Measurements from ENCODE around the gene CAP2. TPM values are rescaled to one million over a fixed set of nuclear protein-coding genes. Genes with fewer than 3 reads are reported as not detected.

Gene CAP2
- total and polyA plus RNA-seq, 4 donors: 9.0 to 27.0 (median 19.3) TPM

DNA sequence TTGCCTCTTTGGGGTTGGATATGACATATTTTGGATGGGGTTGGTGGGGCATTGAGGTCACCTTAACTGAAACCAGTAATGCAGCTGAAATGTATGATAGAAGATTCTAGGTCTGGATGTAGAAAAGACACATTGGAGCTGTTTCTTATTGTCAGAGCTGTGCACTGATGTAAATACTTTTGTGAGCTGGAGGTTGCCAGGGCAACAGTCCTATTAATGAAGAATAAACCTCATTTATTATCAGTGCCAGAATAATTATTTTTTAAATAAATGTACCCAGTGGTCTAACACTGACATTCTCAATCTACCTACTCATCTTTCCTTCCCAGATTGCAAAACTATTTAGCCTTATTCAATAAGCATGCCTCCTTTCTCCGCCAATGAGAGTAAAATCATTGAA, 57.0 kb downstream of the CAP2 start:
- H3K4me1 ChIP-seq (ENCODE audit: control insufficient read depth, insufficient read depth, low read length): no peaks in the 10 kb centered on the region
- WGBS (ENCODE audit: insufficient coverage): no CpG with 5 or more reads among the region's 1 CpG
- H3K27me3 ChIP-seq (ENCODE audit: control insufficient read depth, insufficient read depth, low read length): no peaks in the 10 kb centered on the region
- DNase-seq (ENCODE audit: low read depth in 4 of 6, low spot score in 6 of 6): peak in 1 of 6 donors; percentile 69
- H3K27ac ChIP-seq (ENCODE audit: low read depth, low read length): no peak overlapping the region
- H3K9me3 ChIP-seq (ENCODE audit: control insufficient read depth, insufficient read depth, low read length): no peaks in the 10 kb centered on the region
- no peaks in the 10 kb centered on the region for H3K36me3 ChIP-seq (ENCODE audit: control insufficient read depth, insufficient read depth, low read length)
- no peak overlapping the region for H3K4me3 ChIP-seq (ENCODE audit: low read depth, low read length)

DNA sequence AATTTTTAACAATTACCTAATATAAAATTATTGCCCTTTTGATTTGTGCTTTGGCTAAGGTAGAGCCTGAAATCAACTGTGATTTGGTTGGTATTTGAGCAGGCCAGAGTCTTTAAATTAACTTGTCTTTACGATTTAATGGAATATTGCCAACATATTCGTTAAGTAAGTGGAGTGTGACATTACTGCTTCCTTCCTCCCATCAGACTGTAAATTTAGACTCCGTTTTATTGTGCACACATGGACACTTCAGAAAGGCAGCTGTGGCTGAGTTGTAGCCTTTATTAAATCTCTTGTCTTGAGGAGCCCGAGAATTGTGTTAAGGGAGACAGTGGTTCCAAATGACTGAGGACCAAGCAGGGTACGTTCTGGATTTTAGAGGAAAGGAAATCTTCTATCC, 57.4 kb downstream of the CAP2 start:
- Histone ChIP-seq H3K4me3 (ENCODE audit: low read depth, low read length) (no peak overlapping the region), H3K4me1 (ENCODE audit: control insufficient read depth, insufficient read depth, low read length) (no peaks in the 10 kb centered on the region), H3K36me3 (ENCODE audit: control insufficient read depth, insufficient read depth, low read length) (no peaks in the 10 kb centered on the region), H3K9me3 (ENCODE audit: control insufficient read depth, insufficient read depth, low read length) (no peaks in the 10 kb centered on the region), H3K27ac (ENCODE audit: low read depth, low read length) (no peak overlapping the region), H3K27me3 (ENCODE audit: control insufficient read depth, insufficient read depth, low read length) (no peaks in the 10 kb centered on the region)
- no CpG with 5 or more reads among the region's 5 CpGs for WGBS (ENCODE audit: insufficient coverage)
- peak in 1 of 6 donors; percentile 90 for DNase-seq (ENCODE audit: low read depth in 4 of 6, low spot score in 6 of 6)

DNA sequence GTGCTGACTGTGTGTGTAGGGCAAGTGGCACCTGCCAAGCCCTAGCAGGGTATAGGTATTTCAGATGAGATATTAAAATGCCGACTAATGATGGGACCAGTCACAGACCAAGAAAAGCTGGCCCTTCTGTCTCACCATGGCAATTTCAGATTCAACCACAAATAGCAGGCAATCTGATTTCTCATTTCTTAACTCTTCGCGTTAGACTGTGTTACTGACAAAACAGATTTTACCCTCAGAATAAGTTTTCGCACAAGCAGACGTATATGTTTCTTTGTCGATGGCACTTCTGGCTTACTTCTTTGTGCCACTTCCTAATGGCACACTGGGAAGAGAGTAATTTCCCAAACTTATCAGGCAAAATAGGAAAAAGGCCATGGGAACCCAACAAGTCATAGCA, 58.7 kb downstream of the CAP2 start:
- Histone ChIP-seq H3K36me3 (ENCODE audit: control insufficient read depth, insufficient read depth, low read length) (no peaks in the 10 kb centered on the region), H3K4me3 (ENCODE audit: low read depth, low read length) (no peak overlapping the region), H3K27me3 (ENCODE audit: control insufficient read depth, insufficient read depth, low read length) (no peaks in the 10 kb centered on the region), H3K4me1 (ENCODE audit: control insufficient read depth, insufficient read depth, low read length) (no peaks in the 10 kb centered on the region), H3K9me3 (ENCODE audit: control insufficient read depth, insufficient read depth, low read length) (no peaks in the 10 kb centered on the region), H3K27ac (ENCODE audit: low read depth, low read length) (no peak overlapping the region)
- no peak for DNase-seq (ENCODE audit: low read depth in 4 of 6, low spot score in 6 of 6)
- 92% methylated on average over 5 of the region's 6 CpGs for WGBS (ENCODE audit: insufficient coverage)

DNA sequence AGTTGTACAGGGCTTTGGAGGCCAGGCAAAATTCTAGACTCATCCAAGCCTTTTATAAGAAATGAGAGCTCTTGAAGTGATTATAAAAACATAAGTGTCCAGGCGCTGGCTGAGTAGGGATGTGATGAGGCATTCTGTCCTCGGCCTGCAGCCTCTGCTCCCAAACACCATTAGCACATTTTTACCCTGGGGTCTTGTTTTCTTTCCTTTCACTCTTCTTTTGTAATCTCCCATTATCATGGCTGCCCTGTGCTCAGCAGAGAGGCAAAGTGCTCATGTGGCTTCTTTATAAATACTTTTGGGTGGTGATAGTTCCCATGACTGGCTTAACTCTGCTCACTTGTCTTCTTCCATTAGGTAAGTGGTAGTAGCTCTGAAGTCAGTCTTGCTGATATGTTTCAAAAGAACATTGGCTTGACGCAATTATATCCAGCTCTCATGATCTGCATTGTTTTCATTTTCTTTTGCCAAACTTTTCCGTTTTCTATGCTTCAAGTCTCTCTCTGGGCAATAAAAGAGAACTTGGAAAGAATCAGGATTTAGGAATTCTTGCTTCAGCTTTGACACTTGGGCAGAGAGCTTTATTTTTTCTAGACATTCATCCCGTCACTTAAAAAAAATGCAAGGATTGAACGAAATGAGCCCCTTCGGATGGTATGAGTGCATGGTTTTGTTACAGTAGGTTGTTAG, 61.1 kb downstream of the CAP2 start:
- Histone ChIP-seq H3K36me3 (ENCODE audit: control insufficient read depth, insufficient read depth, low read length) (no peaks in the 10 kb centered on the region), H3K9me3 (ENCODE audit: control insufficient read depth, insufficient read depth, low read length) (no peaks in the 10 kb centered on the region), H3K4me3 (ENCODE audit: low read depth, low read length) (no peak overlapping the region), H3K27me3 (ENCODE audit: control insufficient read depth, insufficient read depth, low read length) (no peaks in the 10 kb centered on the region), H3K27ac (ENCODE audit: low read depth, low read length) (no peak overlapping the region), H3K4me1 (ENCODE audit: control insufficient read depth, insufficient read depth, low read length) (no peaks in the 10 kb centered on the region)
- 100% methylated on average over 1 of the region's 7 CpGs for WGBS (ENCODE audit: insufficient coverage)
- DNase-seq (ENCODE audit: low read depth in 4 of 6, low spot score in 6 of 6): no peak

DNA sequence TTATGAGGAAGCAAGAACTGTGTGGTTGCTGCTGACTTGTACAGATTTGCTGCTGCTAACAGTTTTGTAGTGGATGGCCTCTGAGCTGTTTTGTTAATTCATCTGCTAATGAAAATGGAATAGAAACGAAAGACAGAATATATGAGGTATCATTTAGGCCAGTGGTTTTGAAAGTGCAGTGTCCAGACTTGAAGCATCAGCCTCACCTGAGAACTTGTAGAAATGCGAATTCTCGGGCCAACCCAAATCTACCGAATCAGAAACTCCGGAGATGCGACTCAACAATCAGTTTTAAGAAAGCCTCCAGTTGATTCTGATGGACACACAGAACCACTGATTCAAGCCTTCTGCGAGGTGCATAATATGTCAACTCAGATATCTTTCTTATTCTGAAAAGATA, 62.5 kb downstream of the CAP2 start:
- no peak for DNase-seq (ENCODE audit: low read depth in 4 of 6, low spot score in 6 of 6)
- Histone ChIP-seq H3K36me3 (ENCODE audit: control insufficient read depth, insufficient read depth, low read length) (no peaks in the 10 kb centered on the region), H3K4me3 (ENCODE audit: low read depth, low read length) (no peak overlapping the region), H3K27me3 (ENCODE audit: control insufficient read depth, insufficient read depth, low read length) (no peaks in the 10 kb centered on the region), H3K4me1 (ENCODE audit: control insufficient read depth, insufficient read depth, low read length) (no peaks in the 10 kb centered on the region), H3K9me3 (ENCODE audit: control insufficient read depth, insufficient read depth, low read length) (no peaks in the 10 kb centered on the region), H3K27ac (ENCODE audit: low read depth, low read length) (no peak overlapping the region)
- 100% methylated on average over 4 of the region's 7 CpGs for WGBS (ENCODE audit: insufficient coverage)

DNA sequence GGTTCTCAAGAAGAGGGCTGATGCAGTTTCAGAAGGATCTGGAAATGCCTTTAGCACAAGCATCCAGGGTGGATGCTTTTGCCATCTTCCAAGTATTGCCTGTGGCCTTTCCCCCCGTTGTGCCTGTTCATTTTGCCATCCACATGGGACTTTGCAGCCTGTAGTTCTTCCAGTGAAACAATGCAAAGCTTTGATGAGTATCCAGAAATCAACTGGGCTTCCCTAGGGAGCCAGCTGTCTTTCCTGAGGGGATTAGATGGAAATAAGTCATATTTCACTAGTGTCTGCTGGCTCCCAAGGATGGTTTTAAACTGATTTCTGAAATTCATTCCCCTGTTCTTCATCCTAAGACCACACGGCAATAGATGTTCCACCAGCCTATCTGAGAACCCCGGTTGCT, 63.3 kb downstream of the CAP2 start:
- no peak for DNase-seq (ENCODE audit: low read depth in 4 of 6, low spot score in 6 of 6)
- WGBS (ENCODE audit: insufficient coverage): 96% methylated on average over 3 of the region's 3 CpGs

DNA sequence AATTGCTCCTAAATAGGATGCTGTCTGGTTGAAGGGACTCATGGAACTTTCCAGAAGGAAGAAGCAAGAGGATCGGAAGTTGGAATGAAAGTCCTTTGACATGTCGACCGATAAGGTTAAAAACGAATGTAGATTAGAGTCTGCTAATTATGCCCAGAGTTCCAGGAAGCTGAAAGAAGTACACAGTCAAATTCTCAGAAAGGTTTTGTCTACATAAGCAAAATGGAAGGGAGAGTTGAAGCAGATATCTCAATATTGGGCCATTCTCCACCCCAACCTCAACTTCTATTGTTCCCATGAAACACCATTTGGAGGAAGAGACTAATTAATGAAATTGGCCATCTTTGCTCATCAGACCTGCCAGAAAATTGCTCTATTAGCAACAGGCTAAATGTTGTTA, 64.0 kb downstream of the CAP2 start:
- H3K27ac ChIP-seq (ENCODE audit: low read depth, low read length): no peak overlapping the region
- H3K9me3 ChIP-seq (ENCODE audit: control insufficient read depth, insufficient read depth, low read length): no peaks in the 10 kb centered on the region
- no peaks in the 10 kb centered on the region for H3K4me1 ChIP-seq (ENCODE audit: control insufficient read depth, insufficient read depth, low read length)
- 93% methylated on average over 4 of the region's 4 CpGs for WGBS (ENCODE audit: insufficient coverage)
- no peaks in the 10 kb centered on the region for H3K27me3 ChIP-seq (ENCODE audit: control insufficient read depth, insufficient read depth, low read length)
- DNase-seq (ENCODE audit: low read depth in 4 of 6, low spot score in 6 of 6): peak in 1 of 6 donors; percentile 85
- no peak overlapping the region for H3K4me3 ChIP-seq (ENCODE audit: low read depth, low read length)
- no peaks in the 10 kb centered on the region for H3K36me3 ChIP-seq (ENCODE audit: control insufficient read depth, insufficient read depth, low read length)

More for the DNA sequence above, 63.3 kb downstream of the CAP2 start:
- Histone ChIP-seq H3K27ac (ENCODE audit: low read depth, low read length) (no peak overlapping the region), H3K9me3 (ENCODE audit: control insufficient read depth, insufficient read depth, low read length) (no peaks in the 10 kb centered on the region), H3K27me3 (ENCODE audit: control insufficient read depth, insufficient read depth, low read length) (no peaks in the 10 kb centered on the region), H3K4me3 (ENCODE audit: low read depth, low read length) (no peak overlapping the region), H3K4me1 (ENCODE audit: control insufficient read depth, insufficient read depth, low read length) (no peaks in the 10 kb centered on the region), H3K36me3 (ENCODE audit: control insufficient read depth, insufficient read depth, low read length) (no peaks in the 10 kb centered on the region)

DNA sequence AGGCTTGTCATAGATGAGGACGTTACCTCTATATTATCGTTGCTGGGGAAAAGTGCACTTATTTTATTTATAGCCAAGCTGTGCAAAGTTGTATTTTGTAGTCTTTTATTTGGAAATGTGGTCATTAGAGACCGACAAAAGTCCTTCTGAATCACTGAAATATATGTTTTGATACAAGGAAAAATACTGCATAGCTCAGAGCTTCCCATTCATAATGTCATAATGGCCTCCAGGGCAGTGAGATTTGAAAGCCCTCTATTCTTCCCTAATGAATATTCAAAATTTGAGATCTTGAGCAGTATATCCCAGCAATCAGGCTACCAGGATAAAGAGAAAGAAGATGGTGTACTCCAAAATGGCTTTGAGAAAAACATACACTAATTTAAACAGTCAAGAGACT, 64.6 kb downstream of the CAP2 start:
- Histone ChIP-seq H3K27me3 (ENCODE audit: control insufficient read depth, insufficient read depth, low read length) (no peaks in the 10 kb centered on the region), H3K36me3 (ENCODE audit: control insufficient read depth, insufficient read depth, low read length) (no peaks in the 10 kb centered on the region), H3K27ac (ENCODE audit: low read depth, low read length) (no peak overlapping the region), H3K9me3 (ENCODE audit: control insufficient read depth, insufficient read depth, low read length) (no peaks in the 10 kb centered on the region), H3K4me1 (ENCODE audit: control insufficient read depth, insufficient read depth, low read length) (no peaks in the 10 kb centered on the region), H3K4me3 (ENCODE audit: low read depth, low read length) (no peak overlapping the region)
- DNase-seq (ENCODE audit: low read depth in 4 of 6, low spot score in 6 of 6): no peak
- WGBS (ENCODE audit: insufficient coverage): no CpG with 5 or more reads among the region's 3 CpGs

DNA sequence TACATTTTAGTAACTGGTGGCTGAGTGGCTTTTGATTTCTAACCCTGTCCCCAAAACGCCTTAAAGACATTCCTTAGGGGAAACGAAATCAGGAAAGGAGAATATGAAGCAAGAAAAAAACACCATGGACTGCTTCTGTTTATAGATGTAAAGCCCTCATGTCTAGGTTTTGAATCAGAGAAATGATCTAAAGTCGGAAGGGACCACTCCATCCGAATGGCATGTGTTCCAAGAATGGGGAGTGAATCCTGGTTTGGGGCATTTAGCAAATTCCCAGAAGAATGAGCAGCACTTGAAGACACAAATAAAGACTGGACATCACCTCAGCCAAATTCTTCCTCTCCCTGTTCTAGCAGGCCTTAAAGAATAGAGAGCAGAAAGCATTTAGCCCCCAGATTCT, 65.6 kb downstream of the CAP2 start:
- DNase-seq (ENCODE audit: low read depth in 4 of 6, low spot score in 6 of 6): no peak
- Histone ChIP-seq H3K27me3 (ENCODE audit: control insufficient read depth, insufficient read depth, low read length) (no peaks in the 10 kb centered on the region), H3K4me3 (ENCODE audit: low read depth, low read length) (no peak overlapping the region), H3K4me1 (ENCODE audit: control insufficient read depth, insufficient read depth, low read length) (no peaks in the 10 kb centered on the region), H3K36me3 (ENCODE audit: control insufficient read depth, insufficient read depth, low read length) (no peaks in the 10 kb centered on the region), H3K27ac (ENCODE audit: low read depth, low read length) (no peak overlapping the region), H3K9me3 (ENCODE audit: control insufficient read depth, insufficient read depth, low read length) (no peaks in the 10 kb centered on the region)
- no CpG with 5 or more reads among the region's 4 CpGs for WGBS (ENCODE audit: insufficient coverage)

DNA sequence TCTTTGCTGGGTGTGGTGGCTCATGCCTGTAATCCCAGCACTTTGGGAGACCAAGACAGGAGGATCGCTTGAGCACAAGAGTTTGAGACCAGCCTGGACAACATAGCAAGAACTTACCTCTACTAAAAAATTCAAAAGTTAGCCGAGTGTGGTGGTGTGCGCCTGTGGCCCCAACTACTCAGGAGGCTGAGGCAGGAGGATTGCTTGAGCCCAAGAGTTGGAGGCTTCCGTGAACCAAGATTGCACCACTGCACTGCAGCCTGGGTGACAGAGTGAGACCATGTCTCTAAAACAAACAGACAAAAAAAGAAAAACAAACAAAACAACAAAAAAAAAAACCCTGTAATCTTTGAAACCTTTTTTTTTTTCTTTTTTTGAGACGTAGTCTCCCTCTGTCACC, 67.5 kb downstream of the CAP2 start:
- no peak for DNase-seq (ENCODE audit: low read depth in 4 of 6, low spot score in 6 of 6)
- Histone ChIP-seq H3K9me3 (ENCODE audit: control insufficient read depth, insufficient read depth, low read length) (no peaks in the 10 kb centered on the region), H3K27me3 (ENCODE audit: control insufficient read depth, insufficient read depth, low read length) (no peaks in the 10 kb centered on the region), H3K27ac (ENCODE audit: low read depth, low read length) (no peak overlapping the region), H3K4me1 (ENCODE audit: control insufficient read depth, insufficient read depth, low read length) (no peaks in the 10 kb centered on the region), H3K36me3 (ENCODE audit: control insufficient read depth, insufficient read depth, low read length) (peaks cover 3% of the 10 kb centered on the region), H3K4me3 (ENCODE audit: low read depth, low read length) (no peak overlapping the region)
- WGBS (ENCODE audit: insufficient coverage): 97% methylated on average over 3 of the region's 5 CpGs

All from spinal cord (tissue), 10 donors.